Measurements from ENCODE around the gene SBSN.
"Not testable (repeated sequence)": the region's sequence is repeated elsewhere in the genome, so short reads cannot be mapped to it uniquely, and the experiment has no call there.

The SBSN gene

DNA sequence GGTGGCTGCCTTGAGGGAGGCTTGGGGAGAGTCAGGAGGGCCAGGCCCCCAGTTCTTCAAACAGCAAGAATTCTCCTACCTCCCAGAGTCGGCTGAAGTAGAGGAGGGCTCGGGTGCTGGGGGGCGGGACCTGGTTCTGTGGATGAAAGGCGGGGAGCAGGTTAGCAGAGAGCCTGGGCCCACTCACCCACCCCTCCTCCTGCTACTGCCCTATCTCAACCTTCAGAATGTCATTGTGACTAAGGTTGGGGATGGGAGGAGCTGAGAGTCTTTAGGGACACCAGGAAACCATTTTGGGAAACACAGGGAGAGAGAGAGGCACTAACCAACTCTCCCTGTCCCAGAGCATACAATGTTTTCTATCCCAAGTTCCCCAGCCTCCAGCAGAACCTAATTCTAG is 25.4 kb downstream of the SBSN start:
- DNase-seq (ENCODE audit: low read depth) = no peak

DNA sequence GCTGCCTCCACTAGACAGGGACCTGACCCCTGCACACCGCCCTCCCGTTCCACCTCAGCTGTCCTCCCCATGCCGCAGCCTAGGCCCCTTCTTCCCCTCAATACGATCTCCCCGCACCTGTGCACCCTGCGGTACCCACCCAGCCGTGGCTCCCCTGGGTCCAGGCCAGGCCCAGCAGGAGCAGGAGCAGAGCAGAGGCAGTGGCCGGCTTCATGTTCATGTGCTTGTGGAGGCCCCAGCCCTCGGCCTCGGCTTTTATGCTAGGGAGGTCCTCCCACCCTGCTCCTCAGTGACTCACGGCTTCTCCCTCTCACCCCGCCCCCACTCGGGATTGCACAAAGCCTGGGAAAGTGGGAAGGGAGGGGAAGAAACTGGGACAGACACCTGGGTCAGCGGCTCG is 26.4 kb downstream of the SBSN start:
- DNase-seq (ENCODE audit: low read depth) = no peak

DNA sequence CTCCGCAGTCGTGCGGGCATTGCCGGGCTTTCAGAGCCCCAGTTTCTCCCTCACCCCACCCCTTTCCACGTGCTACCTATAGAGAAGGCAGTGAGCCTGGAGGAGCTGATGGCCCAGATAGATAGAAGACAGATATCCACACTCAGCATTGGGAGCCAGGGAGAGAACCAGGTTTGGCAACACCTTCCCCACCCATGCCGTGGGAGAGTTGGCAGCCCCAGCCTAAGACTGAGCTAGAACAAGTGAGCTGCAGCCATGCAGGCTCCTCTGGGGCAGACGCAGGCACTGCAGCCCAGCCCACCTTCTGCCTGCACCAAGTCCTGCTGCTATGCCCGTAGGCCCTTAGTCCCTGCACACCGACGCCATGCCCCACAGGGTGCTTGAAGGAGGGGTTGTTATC is 27.5 kb downstream of the SBSN start:
- DNase-seq (ENCODE audit: low read depth) = no peak

- DNase-seq (ENCODE audit: low read depth) = no peak
Observed at GRCh38 chr19:35498984-35499527, 29.1 kb downstream of the SBSN start.

DNA sequence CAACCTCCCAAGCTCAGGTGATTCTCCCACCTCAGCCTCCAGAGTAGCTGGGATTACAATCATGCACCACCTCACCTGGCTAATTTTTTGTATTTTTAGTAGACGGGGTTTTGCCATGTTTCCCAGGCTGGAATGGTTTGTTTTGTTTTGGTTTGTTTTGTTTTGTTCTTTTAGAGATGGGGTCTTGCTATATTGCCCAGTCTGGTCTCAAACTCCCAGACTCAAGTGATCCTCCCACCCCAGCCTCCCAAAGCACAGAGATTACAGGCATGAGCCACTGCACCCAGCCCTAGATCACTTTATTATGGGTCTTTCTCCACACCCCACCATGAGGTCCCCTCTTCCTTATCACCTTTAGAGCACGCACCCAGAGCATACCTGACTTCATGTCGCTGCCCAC is 29.9 kb downstream of the SBSN start:
- no peak for DNase-seq (ENCODE audit: low read depth)

- DNase-seq (ENCODE audit: low read depth) = no peak
Observed at GRCh38 chr19:35497406-35497805, 30.7 kb downstream of the SBSN start.

GRCh38 chr19:35495107-35496064 is 32.7 kb downstream of the SBSN start:
- peak; percentile 67 for DNase-seq (ENCODE audit: low read depth)

DNA sequence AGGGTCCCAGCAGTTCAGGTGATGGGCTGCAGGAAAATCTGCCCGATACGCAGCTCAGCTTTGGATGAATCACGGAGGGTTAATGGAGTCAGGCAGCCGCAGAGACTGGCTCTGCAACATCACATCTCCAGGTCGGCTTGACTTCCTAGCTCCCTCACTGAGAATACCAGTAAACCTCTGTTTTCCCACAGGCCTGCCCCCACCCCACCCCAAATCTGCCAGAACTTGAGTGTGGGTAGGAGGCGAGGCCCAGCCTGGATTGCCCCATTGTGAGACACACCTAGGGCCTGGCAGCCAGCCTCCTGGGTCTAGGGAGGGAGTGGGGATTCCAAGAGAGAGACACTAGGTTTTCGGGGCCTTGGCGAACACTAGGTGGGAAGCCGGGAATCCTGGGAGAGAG is 34.1 kb downstream of the SBSN start:
- no peak for DNase-seq (ENCODE audit: low read depth)

DNA sequence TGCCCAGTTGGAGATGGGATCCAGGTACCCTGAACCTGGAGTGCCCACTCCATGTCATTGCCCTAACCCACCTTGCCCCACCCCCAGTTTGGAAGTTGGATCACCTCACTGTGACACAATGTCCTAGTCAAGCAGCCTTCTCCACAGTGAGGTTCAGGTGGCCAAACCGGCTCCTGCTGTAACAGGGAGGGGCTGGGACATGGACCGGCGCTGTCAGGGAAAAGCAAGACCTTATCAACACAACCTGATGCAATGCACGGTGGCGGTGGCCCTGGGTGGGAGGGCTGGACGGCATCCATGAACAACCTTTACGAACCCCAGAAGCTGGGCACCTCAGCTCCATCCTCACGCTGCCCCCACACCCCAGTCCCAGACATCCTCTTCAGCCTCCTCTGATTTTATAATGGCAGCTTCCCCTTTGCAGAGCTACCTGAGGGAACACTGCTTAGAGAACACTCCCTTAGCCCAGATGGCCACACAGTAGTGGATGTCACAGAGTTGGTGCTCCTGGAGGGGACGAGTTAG is 36.2 kb downstream of the SBSN start:
- no peak for DNase-seq (ENCODE audit: low read depth)

DNA sequence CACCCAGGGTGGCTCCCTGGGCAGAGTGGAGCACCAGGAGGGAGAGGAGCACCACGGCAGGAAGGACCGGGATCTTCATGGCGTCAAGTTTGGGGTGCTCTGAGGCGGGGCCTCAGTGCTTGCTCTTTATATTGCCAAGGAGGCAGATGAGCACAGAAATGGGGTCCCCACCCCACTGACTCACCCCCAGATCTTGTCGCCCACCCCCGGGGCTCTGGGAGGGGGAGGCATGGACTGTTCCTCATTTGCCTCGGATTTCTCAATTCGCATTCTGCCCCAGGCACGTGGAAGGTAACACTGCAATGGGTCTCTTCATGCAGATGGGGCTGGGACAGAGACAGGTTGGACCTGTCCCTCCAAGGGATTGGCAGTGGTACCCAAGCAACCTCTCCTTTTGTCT is 37.7 kb downstream of the SBSN start, which contains the start of gene KRTDAP:
Gene KRTDAP (minus strand): TSS at position 101 of the 400 bp plus-strand sequence. CDS start 22 bp downstream, at position 79.
- no peak for DNase-seq (ENCODE audit: low read depth)

- DNase-seq (ENCODE audit: low read depth) = no peak
Observed at GRCh38 chr19:35488677-35489076, 39.4 kb downstream of the SBSN start.

- DNase-seq (ENCODE audit: low read depth) = no peak
Observed at GRCh38 chr19:35487656-35488182, 40.4 kb downstream of the SBSN start.

DNA sequence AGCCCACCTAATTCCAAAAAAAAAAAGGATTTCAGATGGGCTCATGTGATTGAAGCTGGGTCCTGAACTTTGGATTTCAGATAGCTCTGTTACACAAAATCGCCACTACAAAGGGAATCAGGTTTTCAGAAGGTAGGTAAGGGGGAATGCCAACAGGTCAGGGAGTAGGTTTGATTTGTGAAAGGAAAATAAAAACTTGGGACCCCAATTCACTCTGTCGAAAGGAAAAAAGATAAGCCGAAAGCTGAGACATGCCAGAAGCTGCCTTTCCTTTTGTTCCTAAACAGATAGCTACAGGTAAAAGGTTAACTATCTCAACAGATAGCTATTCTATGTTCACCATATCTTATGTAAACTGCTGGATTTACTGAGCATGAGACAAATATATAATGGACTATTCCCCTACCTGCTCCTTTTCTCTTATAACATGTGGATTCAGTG is 41.8 kb downstream of the SBSN start:
- DNase-seq (ENCODE audit: low read depth) = no peak

DNA sequence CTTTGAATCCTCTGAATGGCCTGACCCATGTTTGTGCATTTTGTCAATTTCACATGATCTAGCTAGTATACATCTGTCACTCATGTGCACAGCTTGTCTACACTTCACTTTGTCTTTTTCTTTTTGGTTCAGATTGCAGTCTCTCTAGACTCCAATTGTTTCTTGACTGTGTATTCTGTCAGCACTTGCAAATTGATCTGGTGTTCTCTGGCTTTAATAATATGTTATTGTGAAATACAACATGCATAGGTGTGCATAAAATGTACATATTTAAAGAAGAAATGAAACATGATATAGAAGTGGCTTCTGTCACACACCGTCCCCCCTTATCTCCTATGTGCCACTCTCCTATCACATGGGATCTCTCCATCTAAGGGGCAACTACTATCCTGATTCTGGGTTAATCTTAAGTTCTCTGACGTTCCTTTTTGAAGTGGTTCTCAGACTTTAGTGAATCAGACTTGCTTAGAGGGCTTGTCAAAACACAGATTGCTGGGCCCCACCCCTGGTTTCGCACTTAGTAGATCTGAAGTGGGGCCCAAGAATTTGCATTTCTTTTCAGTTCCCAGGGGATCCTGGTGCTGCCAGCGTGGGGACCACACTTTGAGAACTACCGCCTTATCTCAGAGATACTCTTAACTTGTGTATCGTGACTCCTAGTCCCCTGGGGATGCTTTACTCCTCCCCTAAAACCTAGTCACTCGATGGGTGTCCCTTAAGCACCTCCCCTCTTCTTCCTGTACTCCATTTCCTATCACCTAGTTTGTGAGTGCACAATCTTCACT is 43.7 kb downstream of the SBSN start:
- DNase-seq (ENCODE audit: low read depth) = no peak

GRCh38 chr19:35483089-35483488 is 45.0 kb downstream of the SBSN start:
- DNase-seq (ENCODE audit: low read depth) = no peak

- DNase-seq (ENCODE audit: low read depth) = no peak
Observed at GRCh38 chr19:35478794-35479677, 49.1 kb downstream of the SBSN start.

DNA sequence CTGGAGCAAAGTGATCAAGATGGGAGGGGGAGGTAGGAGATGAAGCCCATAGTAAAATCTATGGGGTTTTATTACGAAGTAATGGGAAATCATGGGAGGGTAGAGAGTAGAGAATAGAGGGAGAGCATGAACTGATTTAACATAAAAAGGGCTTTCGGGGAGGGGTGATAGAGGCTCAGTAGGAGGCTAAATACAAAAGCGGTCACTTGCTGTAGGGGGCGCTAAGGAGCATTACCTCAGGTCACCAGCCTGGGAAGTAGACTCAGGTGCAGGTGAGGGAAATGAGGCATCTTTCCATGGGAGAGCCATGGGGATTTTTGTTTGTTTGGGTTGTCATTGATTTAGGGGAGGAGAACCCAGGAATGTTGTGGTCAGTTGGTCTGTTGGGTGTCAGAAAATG is 52.0 kb downstream of the SBSN start:
- DNase-seq (ENCODE audit: low read depth) = no peak

DNA sequence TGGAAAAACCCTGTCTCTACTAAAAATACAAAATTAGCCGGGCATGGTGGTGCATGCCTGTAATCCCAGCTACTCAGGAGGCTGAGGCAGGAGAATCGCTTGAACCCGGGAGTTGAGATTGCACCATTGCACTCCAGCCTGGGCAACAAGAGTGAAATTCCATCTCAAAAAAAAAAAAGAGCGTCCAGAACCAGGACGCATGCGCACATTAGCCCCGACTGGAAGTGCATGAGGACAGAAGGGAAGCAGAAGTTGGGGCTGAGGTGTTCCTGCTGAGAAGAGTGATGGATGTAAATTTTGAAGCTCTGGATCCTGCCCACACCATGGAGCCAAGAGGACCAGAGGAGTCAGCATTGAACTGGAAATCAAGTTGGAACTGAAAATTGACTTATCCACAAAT is 53.5 kb downstream of the SBSN start:
- DNase-seq (ENCODE audit: low read depth) = not testable (repeated sequence)

- DNase-seq (ENCODE audit: low read depth) = no peak
Observed at GRCh38 chr19:35474104-35474503, 54.0 kb downstream of the SBSN start.
